H9 (cell line): ENCODE results near the gene ATP7B. TPM values are rescaled to one million over a fixed set of nuclear protein-coding genes. Genes with fewer than 3 reads are reported as not detected.

ENCODE experiments used
- DNase-seq: peaks from one replicate; pipeline ENCODE4 v3.0.0-alpha.2; 2017
- H2AFZ ChIP-seq: one replicate; pipeline ENCODE4 v1.6.1; 2013; ENCODE audit warnings: mild to moderate bottlenecking, low read length, control low read depth, moderate library complexity
- H2AK5ac ChIP-seq: 2 replicates; pipeline ENCODE4 v1.6.1; 2013; ENCODE audit warnings: low read length, control low read depth, mixed read lengths; ENCODE audit not compliant: insufficient read length
- H2BK120ac ChIP-seq: one replicate; pipeline ENCODE4 v1.6.1; 2013; ENCODE audit warnings: low read depth, mild to moderate bottlenecking, low read length, control low read depth, inconsistent platforms; ENCODE audit not compliant: poor library complexity, severe bottlenecking
- H2BK12ac ChIP-seq: 2 replicates; pipeline ENCODE4 v1.6.1; 2013; ENCODE audit warnings: low read length, control low read depth, mixed read lengths, low read depth; ENCODE audit not compliant: insufficient read length
- H2BK15ac ChIP-seq: 2 replicates; pipeline ENCODE4 v1.6.1; 2013; ENCODE audit warnings: low read depth, low read length, control low read depth
- H2BK20ac ChIP-seq: one replicate; pipeline ENCODE4 v1.6.1; 2013; ENCODE audit warnings: low read depth, mild to moderate bottlenecking, low read length, control low read depth, inconsistent platforms; ENCODE audit not compliant: poor library complexity, severe bottlenecking
- H2BK5ac ChIP-seq: 2 replicates; pipeline ENCODE4 v1.6.1; 2013; ENCODE audit warnings: low read length, control low read depth, mixed read lengths; ENCODE audit not compliant: insufficient read length
- H3K14ac ChIP-seq: 2 replicates; pipeline ENCODE4 v1.6.1; 2013; ENCODE audit warnings: low read length, control low read depth; ENCODE audit not compliant: insufficient read depth
- H3K18ac ChIP-seq: 2 replicates; pipeline ENCODE4 v1.6.1; 2013; ENCODE audit warnings: low read depth, mild to moderate bottlenecking, mixed read lengths, low read length, control low read depth; ENCODE audit not compliant: insufficient read length
- H3K23ac ChIP-seq: 2 replicates; pipeline ENCODE4 v1.6.1; 2013; ENCODE audit warnings: low read length, control low read depth, mixed read lengths, low read depth; ENCODE audit not compliant: insufficient read length
- H3K23me2 ChIP-seq: 2 replicates; pipeline ENCODE4 v1.6.1; 2013; ENCODE audit warnings: low read depth, mild to moderate bottlenecking, mixed read lengths, low read length, control low read depth; ENCODE audit not compliant: insufficient read length, poor library complexity, severe bottlenecking
- H3K27ac ChIP-seq: 2 replicates; pipeline ENCODE4 v1.5.1; 2013; ENCODE audit warnings: low read length, control low read depth, mixed read lengths, low read depth; ENCODE audit not compliant: insufficient read length
- H3K27me3 ChIP-seq: 2 replicates; pipeline ENCODE4 v1.6.1; 2013; ENCODE audit warnings: low read length, control low read depth, inconsistent platforms; ENCODE audit not compliant: insufficient read depth
- H3K4ac ChIP-seq: 2 replicates; pipeline ENCODE4 v1.6.1; 2013; ENCODE audit warnings: low read depth, mild to moderate bottlenecking, control low read depth, inconsistent platforms, low read length, moderate library complexity
- H3K4me1 ChIP-seq: 2 replicates; pipeline ENCODE4 v1.6.1; 2013; ENCODE audit warnings: low read length, control low read depth, inconsistent platforms; ENCODE audit not compliant: insufficient read depth
- H3K4me2 ChIP-seq: 2 replicates; pipeline ENCODE4 v1.6.1; 2013; ENCODE audit warnings: low read length, control low read depth, mixed read lengths; ENCODE audit not compliant: insufficient read length, insufficient read depth
- H3K56ac ChIP-seq: 2 replicates; pipeline ENCODE4 v1.6.1; 2013; ENCODE audit warnings: low read depth, mild to moderate bottlenecking, mixed read lengths, low read length, control low read depth; ENCODE audit not compliant: insufficient read length
- H3K79me1 ChIP-seq: 2 replicates; pipeline ENCODE4 v1.6.1; 2013; ENCODE audit warnings: low read depth, mild to moderate bottlenecking, moderate library complexity, low read length, control low read depth, inconsistent platforms; ENCODE audit not compliant: insufficient read depth, poor library complexity, severe bottlenecking
- H3K79me2 ChIP-seq: 2 replicates; pipeline ENCODE4 v1.6.1; 2013; ENCODE audit warnings: low read length, control low read depth, inconsistent platforms; ENCODE audit not compliant: insufficient read depth
- H3K9ac ChIP-seq: 2 replicates; pipeline ENCODE4 v1.6.1; 2013; ENCODE audit warnings: low read length, control low read depth, mixed read lengths; ENCODE audit not compliant: insufficient read length; ENCODE audit errors: extremely low read depth
- H3K9me3 ChIP-seq: one replicate; pipeline ENCODE4 v1.6.1; 2013; ENCODE audit warnings: low read depth, low read length, inconsistent platforms; ENCODE audit not compliant: control insufficient read depth
- H3T11ph ChIP-seq: one replicate; pipeline ENCODE4 v1.6.1; 2013; ENCODE audit warnings: mild to moderate bottlenecking, low read length, control low read depth, inconsistent platforms
- H4K20me1 ChIP-seq: one replicate; pipeline ENCODE4 v1.6.1; 2013; ENCODE audit not compliant: control insufficient read depth, insufficient read length, insufficient read depth
- H4K5ac ChIP-seq: 2 replicates; pipeline ENCODE4 v1.6.1; 2013; ENCODE audit warnings: low read depth, mild to moderate bottlenecking, mixed read lengths, low read length, control low read depth; ENCODE audit not compliant: insufficient read length
- H4K8ac ChIP-seq: replicated peaks from 2 replicates; pipeline ENCODE4 v1.6.1; 2013; ENCODE audit warnings: low read length, control low read depth, mixed read lengths, low read depth; ENCODE audit not compliant: insufficient read length
- H4K91ac ChIP-seq: 2 replicates; pipeline ENCODE4 v1.6.1; 2013; ENCODE audit warnings: low read depth, mild to moderate bottlenecking, moderate library complexity, mixed read lengths, low read length, control low read depth; ENCODE audit not compliant: insufficient read length
- H3K27ac Mint-ChIP-seq, 3 experiments: 2 replicates in 2 of 3; 3 replicates in 1 of 3; pipeline ENCODE4 v1.8.0; 2020 to 2021; ENCODE audit warnings: mixed read lengths in 3 of 3, mild to moderate bottlenecking in 1 of 3, moderate library complexity in 1 of 3
- H3K27me3 Mint-ChIP-seq: 2 replicates; pipeline ENCODE4 v1.8.0; 2021; ENCODE audit warnings: low read depth, mild to moderate bottlenecking, moderate library complexity, mixed read lengths
- H3K36me3 Mint-ChIP-seq, 3 experiments: 2 replicates in 2 of 3; 3 replicates in 1 of 3; pipeline ENCODE4 v1.8.0; 2020 to 2021; ENCODE audit warnings: low read depth in 3 of 3, mixed read lengths in 3 of 3; ENCODE audit not compliant: insufficient read depth in 1 of 3
- H3K4me1 Mint-ChIP-seq, 2 experiments: 2 replicates each; pipeline ENCODE4 v1.8.0; 2020; ENCODE audit warnings: mixed read lengths in 2 of 2
- H3K4me3 Mint-ChIP-seq, 2 experiments: 2 replicates in 1 of 2; 3 replicates in 1 of 2; pipeline ENCODE4 v1.8.0; 2020 to 2021; ENCODE audit warnings: mild to moderate bottlenecking in 2 of 2, mixed read lengths in 2 of 2, moderate library complexity in 1 of 2
- H3K9me3 Mint-ChIP-seq, 2 experiments: 2 replicates in 1 of 2; 3 replicates in 1 of 2; pipeline ENCODE4 v1.8.0; 2020; ENCODE audit warnings: mild to moderate bottlenecking in 2 of 2, mixed read lengths in 2 of 2, moderate library complexity in 1 of 2
- CTCF ChIP-seq: fragments of 200-600 bp; sonication (generic); conservative IDR thresholded peaks from 3 replicates; pipeline ENCODE4 v1.8.0; 2021; ENCODE audit warnings: antibody characterized with exemption, mild to moderate bottlenecking
- WGBS: extraction: QIAGEN DNeasy Blood & Tissue Kit; methylation state at CpG from one replicate; pipeline ENCODE4 v1.1.7; 2013; ENCODE audit warnings: missing lambda C conversion rate, low lambda C conversion rate, mixed read lengths; ENCODE audit not compliant: insufficient read length; ENCODE audit errors: extremely low coverage; 5-methylcytosine and 5-hydroxymethylcytosine counted together
- total RNA-seq: library from RNA; stranded (reverse); gene quantifications from 2 replicates; pipeline ENCODE4 v1.2.1, GENCODE V29; 2021

ATP7B gene
- total RNA-seq, 1 experiment from 2014 or later: 5.8 TPM

GRCh38 chr13:51981355-51981754, 29.9 kb downstream of the ATP7B start:
- no peak overlapping the region for H2BK15ac ChIP-seq
- H3T11ph ChIP-seq: no peak overlapping the region
- H4K8ac ChIP-seq: no peak overlapping the region
- no peak overlapping the region for H4K91ac ChIP-seq
- no peaks in the 10 kb centered on the region for H3K79me1 ChIP-seq
- no peak overlapping the region for H2AFZ ChIP-seq
- H3K36me3 Mint-ChIP-seq: no peaks in the 10 kb centered on the region
- H2BK120ac ChIP-seq: no peak overlapping the region
- no peak overlapping the region for H3K23ac ChIP-seq
- H3K4me3 Mint-ChIP-seq: no peak overlapping the region
- H3K79me2 ChIP-seq: no peaks in the 10 kb centered on the region
- no peak overlapping the region for H3K4me2 ChIP-seq
- no peak overlapping the region for H3K27ac ChIP-seq
- H3K4me1 ChIP-seq: no peaks in the 10 kb centered on the region
- no peak overlapping the region for H2AK5ac ChIP-seq
- no peak overlapping the region for H2BK5ac ChIP-seq
- H2BK20ac ChIP-seq: no peak overlapping the region
- no peak overlapping the region for H3K56ac ChIP-seq
- H3K27me3 ChIP-seq: no peaks in the 10 kb centered on the region
- H3K9me3 Mint-ChIP-seq: peaks cover 2 to 6% of the 10 kb centered on the region in 2 experiments; a peak in 2 of 5 replicates
- H3K9ac ChIP-seq: no peak overlapping the region
- peaks cover 6 to 10% of the 10 kb centered on the region in 2 experiments for H3K4me1 Mint-ChIP-seq
- H3K14ac ChIP-seq: no peak overlapping the region
- no peaks in the 10 kb centered on the region for H4K20me1 ChIP-seq
- no peaks in the 10 kb centered on the region for H3K27me3 Mint-ChIP-seq
- no peak overlapping the region for H4K5ac ChIP-seq
- H3K23me2 ChIP-seq: no peaks in the 10 kb centered on the region
- DNase-seq: no peak
- H2BK12ac ChIP-seq: no peak overlapping the region
- TF ChIP-seq CTCF: no peak
- H3K9me3 ChIP-seq: no peaks in the 10 kb centered on the region
- H3K4ac ChIP-seq: no peak overlapping the region
- H3K27ac Mint-ChIP-seq: peak overlapping the region in 1 of 3 experiments; percentile 36; a peak in 2 of 7 replicates
- no CpG with 5 or more reads among the region's 4 CpGs for WGBS
- no peak overlapping the region for H3K18ac ChIP-seq
